ENCODE results near the gene APOBEC2.

Gene APOBEC2

GRCh38 chr6:41100871-41101287 is 47.9 kb downstream of the APOBEC2 start:
- FAIRE-seq (no peak), DNase-seq (ENCODE audit: insufficient read length, low spot score) (no peak)
- TF ChIP-seq, protein P1, sequence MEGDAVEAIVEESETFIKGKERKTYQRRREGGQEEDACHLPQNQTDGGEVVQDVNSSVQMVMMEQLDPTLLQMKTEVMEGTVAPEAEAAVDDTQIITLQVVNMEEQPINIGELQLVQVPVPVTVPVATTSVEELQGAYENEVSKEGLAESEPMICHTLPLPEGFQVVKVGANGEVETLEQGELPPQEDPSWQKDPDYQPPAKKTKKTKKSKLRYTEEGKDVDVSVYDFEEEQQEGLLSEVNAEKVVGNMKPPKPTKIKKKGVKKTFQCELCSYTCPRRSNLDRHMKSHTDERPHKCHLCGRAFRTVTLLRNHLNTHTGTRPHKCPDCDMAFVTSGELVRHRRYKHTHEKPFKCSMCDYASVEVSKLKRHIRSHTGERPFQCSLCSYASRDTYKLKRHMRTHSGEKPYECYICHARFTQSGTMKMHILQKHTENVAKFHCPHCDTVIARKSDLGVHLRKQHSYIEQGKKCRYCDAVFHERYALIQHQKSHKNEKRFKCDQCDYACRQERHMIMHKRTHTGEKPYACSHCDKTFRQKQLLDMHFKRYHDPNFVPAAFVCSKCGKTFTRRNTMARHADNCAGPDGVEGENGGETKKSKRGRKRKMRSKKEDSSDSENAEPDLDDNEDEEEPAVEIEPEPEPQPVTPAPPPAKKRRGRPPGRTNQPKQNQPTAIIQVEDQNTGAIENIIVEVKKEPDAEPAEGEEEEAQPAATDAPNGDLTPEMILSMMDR (IDR thresholded peaks at IDR 0.05; ENCODE audit: insufficient read depth, missing control alignments): no peak

DNA sequence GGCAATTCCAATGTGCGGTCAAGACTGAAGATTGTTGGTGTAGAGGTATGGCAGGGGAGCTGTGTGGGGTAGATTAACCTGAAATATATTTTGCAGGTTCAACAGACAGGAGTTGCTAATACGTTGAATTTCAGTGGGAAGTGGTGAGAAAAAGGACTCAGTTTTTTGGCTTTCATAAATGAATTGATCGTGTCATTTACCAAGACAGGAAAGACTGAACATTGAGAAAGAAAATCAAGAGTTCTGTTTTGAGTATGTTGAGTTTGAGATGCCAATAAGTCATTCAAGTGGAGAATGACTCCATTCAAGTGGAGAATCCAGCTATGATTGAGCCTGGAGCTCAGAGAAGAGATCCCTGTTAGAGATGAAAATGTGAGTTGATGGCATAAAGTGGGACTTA is 50.8 kb downstream of the APOBEC2 start:
- FAIRE-seq (no peak), DNase-seq (ENCODE audit: insufficient read length, low spot score) (no peak)
- TF ChIP-seq, protein P1 (IDR thresholded peaks at IDR 0.05; ENCODE audit: insufficient read depth, missing control alignments): no peak

DNA sequence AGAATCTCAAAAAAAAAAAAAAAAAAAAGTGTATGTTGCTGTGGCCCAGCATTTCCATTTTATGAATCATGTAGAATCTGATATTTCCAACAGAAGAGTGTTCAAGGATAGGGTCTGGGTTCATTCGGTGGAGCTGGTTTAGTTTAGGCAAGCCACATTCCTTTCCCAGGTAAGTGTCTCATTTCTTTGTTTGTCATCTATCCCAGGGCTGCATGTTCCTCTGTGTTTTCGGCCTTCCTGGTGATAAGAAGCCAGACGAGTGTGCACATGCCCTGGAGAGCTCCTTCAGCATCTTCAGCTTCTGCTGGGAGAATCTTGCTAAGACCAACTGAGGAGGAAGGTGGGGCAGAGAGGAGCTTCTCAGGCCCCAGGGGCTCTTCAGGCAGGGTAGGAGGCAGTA is 58.0 kb downstream of the APOBEC2 start:
- FAIRE-seq (no peak), DNase-seq (ENCODE audit: insufficient read length, low spot score) (no peak)
- TF ChIP-seq, protein P1 (IDR thresholded peaks at IDR 0.05; ENCODE audit: insufficient read depth, missing control alignments): no peak
